ENCODE results near the gene MYO9B. TPM values are rescaled to one million over a fixed set of nuclear protein-coding genes. Genes with fewer than 3 reads are reported as not detected.

MYO9B gene
- total and polyA plus RNA-seq, 4 donors, result 44.3 to 121 (median 97.2) TPM

DNA sequence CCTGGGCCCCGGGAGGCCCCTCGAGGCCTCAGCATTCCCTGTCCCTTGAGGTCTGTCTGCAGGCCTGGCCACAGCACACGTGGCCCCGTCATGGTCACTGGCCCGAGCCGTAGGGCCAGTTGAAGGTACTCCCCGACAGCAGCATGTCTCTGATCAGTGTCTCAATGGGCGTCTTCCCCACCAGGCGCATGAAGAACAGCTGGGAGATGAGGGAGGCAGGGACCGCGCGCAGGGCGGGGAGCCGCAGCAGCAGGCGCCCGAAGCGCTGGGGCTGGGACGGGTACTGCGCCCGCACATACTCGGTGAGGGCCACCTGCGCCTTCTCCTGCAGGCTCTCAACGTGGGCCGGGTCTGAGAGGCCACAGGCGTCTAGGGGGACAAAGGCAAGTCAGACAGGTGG lies 156.7 kb downstream of the MYO9B start:
- TF ChIP-seq, protein P1, sequence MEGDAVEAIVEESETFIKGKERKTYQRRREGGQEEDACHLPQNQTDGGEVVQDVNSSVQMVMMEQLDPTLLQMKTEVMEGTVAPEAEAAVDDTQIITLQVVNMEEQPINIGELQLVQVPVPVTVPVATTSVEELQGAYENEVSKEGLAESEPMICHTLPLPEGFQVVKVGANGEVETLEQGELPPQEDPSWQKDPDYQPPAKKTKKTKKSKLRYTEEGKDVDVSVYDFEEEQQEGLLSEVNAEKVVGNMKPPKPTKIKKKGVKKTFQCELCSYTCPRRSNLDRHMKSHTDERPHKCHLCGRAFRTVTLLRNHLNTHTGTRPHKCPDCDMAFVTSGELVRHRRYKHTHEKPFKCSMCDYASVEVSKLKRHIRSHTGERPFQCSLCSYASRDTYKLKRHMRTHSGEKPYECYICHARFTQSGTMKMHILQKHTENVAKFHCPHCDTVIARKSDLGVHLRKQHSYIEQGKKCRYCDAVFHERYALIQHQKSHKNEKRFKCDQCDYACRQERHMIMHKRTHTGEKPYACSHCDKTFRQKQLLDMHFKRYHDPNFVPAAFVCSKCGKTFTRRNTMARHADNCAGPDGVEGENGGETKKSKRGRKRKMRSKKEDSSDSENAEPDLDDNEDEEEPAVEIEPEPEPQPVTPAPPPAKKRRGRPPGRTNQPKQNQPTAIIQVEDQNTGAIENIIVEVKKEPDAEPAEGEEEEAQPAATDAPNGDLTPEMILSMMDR (IDR thresholded peaks at IDR 0.05; ENCODE audit: control extremely low read depth, extremely low read depth), result no peak
- ATAC-seq (ENCODE audit: insufficient read depth, low FRiP score) (no peak), DNase-seq (no peak)
- H3K27me3 ChIP-seq (ENCODE audit: control insufficient read depth in 3 of 3, insufficient read depth in 3 of 3, low read length in 2 of 3), result no peaks in the 10 kb centered on the region
- no peak overlapping the region for H3K4me3 ChIP-seq
- H3K9me3 ChIP-seq (ENCODE audit: control insufficient read depth in 4 of 4, insufficient read depth in 3 of 4, low read length in 3 of 4), result no peaks in the 10 kb centered on the region
- peaks cover 0 to 17% (median 3%) of the 10 kb centered on the region in 4 donors for H3K36me3 ChIP-seq (ENCODE audit: control insufficient read depth in 4 of 4, insufficient read depth in 4 of 4, low read length in 4 of 4)
- WGBS, 2 donors, result 94 to 96% methylated on average over 25 of the region's 25 CpGs
- no peak overlapping the region for H3K27ac ChIP-seq (ENCODE audit: low read depth in 1 of 2, low read length in 1 of 2)
- peaks cover 0 to 14% (median 3%) of the 10 kb centered on the region in 5 donors for H3K4me1 ChIP-seq (ENCODE audit: control insufficient read depth in 5 of 5, insufficient read depth in 5 of 5, low read length in 5 of 5)
- H3K9ac ChIP-seq (ENCODE audit: insufficient read depth in 1 of 2, low read length in 2 of 2), result no peak overlapping the region

DNA sequence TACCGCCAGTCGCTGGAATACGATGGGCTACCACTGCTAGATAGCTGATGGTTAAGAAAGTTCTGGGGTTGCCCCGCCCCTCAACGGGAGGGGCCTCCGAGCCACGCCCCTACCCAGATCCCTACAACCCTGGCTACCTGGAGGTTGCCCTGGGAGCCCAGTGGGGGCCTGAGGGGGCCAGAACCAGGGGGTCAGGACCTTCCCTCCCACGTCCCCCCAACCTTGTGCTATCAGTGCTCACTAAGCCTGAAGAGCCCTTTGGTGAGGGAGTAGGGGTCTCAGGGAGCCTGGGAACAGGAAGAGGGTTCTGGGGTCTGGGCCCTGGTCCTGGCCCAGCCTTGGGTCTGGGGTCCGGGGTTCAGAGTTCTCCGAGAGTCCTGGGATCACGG lies 159.3 kb downstream of the MYO9B start:
- Histone ChIP-seq H3K4me3 (peak overlapping the region; percentile 43), H3K36me3 (ENCODE audit: control insufficient read depth in 4 of 4, insufficient read depth in 4 of 4, low read length in 4 of 4) (peaks cover 0 to 18% (median 9%) of the 10 kb centered on the region in 4 donors), H3K27ac (ENCODE audit: low read depth in 1 of 2, low read length in 1 of 2) (peak overlapping the region in 1 of 2 donors; percentile 75), H3K9ac (ENCODE audit: insufficient read depth in 1 of 2, low read length in 2 of 2) (no peak overlapping the region), H3K9me3 (ENCODE audit: control insufficient read depth in 4 of 4, insufficient read depth in 3 of 4, low read length in 3 of 4) (no peaks in the 10 kb centered on the region), H3K27me3 (ENCODE audit: control insufficient read depth in 3 of 3, insufficient read depth in 3 of 3, low read length in 2 of 3) (no peaks in the 10 kb centered on the region), H3K4me1 (ENCODE audit: control insufficient read depth in 5 of 5, insufficient read depth in 5 of 5, low read length in 5 of 5) (peaks cover 0 to 14% (median 3%) of the 10 kb centered on the region in 5 donors)
- TF ChIP-seq, protein P1 (IDR thresholded peaks at IDR 0.05; ENCODE audit: control extremely low read depth, extremely low read depth), result no peak
- ATAC-seq (ENCODE audit: insufficient read depth, low FRiP score), result peak; percentile 60
- 14 to 30% methylated on average over 11 of the region's 11 CpGs for WGBS, 2 donors
- peak in 2 of 3 donors; percentile 38 to 48 for DNase-seq

DNA sequence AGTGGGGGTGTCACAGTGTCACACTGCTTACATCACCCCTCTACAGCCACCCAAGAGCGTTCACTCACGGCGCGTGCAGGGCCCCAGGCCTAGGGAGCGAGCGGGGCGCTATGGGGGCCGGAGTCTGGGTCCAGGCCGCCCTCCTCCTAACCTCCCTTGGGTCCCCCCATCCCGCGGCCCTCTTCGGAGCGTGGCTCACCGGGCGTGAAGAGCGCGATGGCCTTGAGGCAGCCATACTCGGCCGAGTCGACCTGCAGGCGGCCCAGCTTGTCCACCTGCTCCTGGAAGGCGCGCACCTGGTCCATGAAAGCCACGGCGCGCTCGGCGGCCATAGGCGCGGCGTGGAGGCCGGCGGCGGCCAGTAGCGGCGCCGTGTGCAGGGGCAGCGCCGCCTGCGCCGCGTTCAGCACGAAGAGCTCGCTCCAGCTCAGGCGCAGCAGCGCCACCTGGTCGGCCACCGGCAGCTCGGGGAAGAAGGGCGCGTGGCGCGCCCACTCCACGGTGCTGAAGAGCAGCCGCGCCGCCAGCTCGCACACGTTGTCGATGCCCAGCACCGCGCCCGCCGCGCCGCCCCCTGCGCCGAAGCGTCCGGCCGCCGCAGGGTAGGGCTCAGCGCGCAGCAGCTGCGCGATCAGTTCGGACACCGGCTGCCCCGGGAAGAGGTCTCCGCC lies 159.9 kb downstream of the MYO9B start:
- Histone ChIP-seq H3K27ac (ENCODE audit: low read depth in 1 of 2, low read length in 1 of 2) (peak overlapping the region; percentile 67 to 75), H3K36me3 (ENCODE audit: control insufficient read depth in 4 of 4, insufficient read depth in 4 of 4, low read length in 4 of 4) (peaks cover 0 to 18% (median 9%) of the 10 kb centered on the region in 4 donors), H3K27me3 (ENCODE audit: control insufficient read depth in 3 of 3, insufficient read depth in 3 of 3, low read length in 2 of 3) (no peaks in the 10 kb centered on the region), H3K4me3 (peak overlapping the region; percentile 43), H3K9me3 (ENCODE audit: control insufficient read depth in 4 of 4, insufficient read depth in 3 of 4, low read length in 3 of 4) (no peaks in the 10 kb centered on the region), H3K9ac (ENCODE audit: insufficient read depth in 1 of 2, low read length in 2 of 2) (no peak overlapping the region), H3K4me1 (ENCODE audit: control insufficient read depth in 5 of 5, insufficient read depth in 5 of 5, low read length in 5 of 5) (peaks cover 0 to 14% (median 3%) of the 10 kb centered on the region in 5 donors)
- DNase-seq, result peak; percentile 63 to 85 (median 74)
- 5 to 7% methylated on average over 49 to 80 of the region's 80 CpGs for WGBS, 2 donors
- peak; percentile 84 for ATAC-seq (ENCODE audit: insufficient read depth, low FRiP score)
- TF ChIP-seq, protein P1 (IDR thresholded peaks at IDR 0.05; ENCODE audit: control extremely low read depth, extremely low read depth), result peak; percentile 71
